GM12878 (cell line): Measurements from ENCODE around the gene PKMYT1. TPM values are rescaled to one million over a fixed set of nuclear protein-coding genes. Genes with fewer than 3 reads are reported as not detected.

ENCODE experiments used
- ATAC-seq: fragments of 200-7000 bp; cut with Tn5 transposase; 3 replicates; pipeline ENCODE4 v1.9.1; 2020; ENCODE audit warnings: mild to moderate bottlenecking, moderate library complexity
- BruUV-seq: library from RNA; stranded (reverse); fragments of 400-500 nt; replicated peaks from 2 replicates; lab custom pipeline; 2021; lab: Mats Ljungman, UMichigan
- CTCF ChIA-PET: fragments of 300-600 bp; sonication (Branson Sonifier 250); formaldehyde crosslinking; extraction: SDS; loops from one replicate; lab custom pipeline; 2021; ENCODE audit warnings: inconsistent platforms; lab: Yijun Ruan, JAX
- POLR2A ChIA-PET: fragments of 350-600 bp; formaldehyde crosslinking; extraction: SDS; loops from one replicate; lab custom pipeline; 2021; ENCODE audit warnings: inconsistent platforms; lab: Charles Lee
- RAD21 ChIA-PET: fragments of 300-600 bp; sonication (Branson Sonifier 250); formaldehyde crosslinking; loops from one replicate; lab custom pipeline; 2023; ENCODE audit warnings: antibody characterized with exemption; ENCODE audit not compliant: unreplicated experiment; lab: Charles Lee
- SMC1A ChIA-PET: fragments of 300-600 bp; sonication (Branson Sonifier 250); formaldehyde crosslinking; loops from one replicate; lab custom pipeline; 2023; ENCODE audit not compliant: unreplicated experiment, uncharacterized antibody; lab: Charles Lee
- DNase-seq: peaks from one replicate; pipeline ENCODE4 v3.0.0-alpha.2; 2011; ENCODE audit warnings: low read depth, low spot score
- FAIRE-seq: peaks from 3 replicates; lab custom pipeline; 2011; peaks lifted over from hg19 to GRCh38; lab: Jason Lieb, UNC
- H2AFZ ChIP-seq: 2 replicates; pipeline ENCODE4 v1.6.0; 2011; ENCODE audit warnings: low read depth, low read length, control low read depth; ENCODE audit not compliant: control insufficient read depth
- H3K27ac ChIP-seq: 2 replicates; pipeline ENCODE4 v1.5.1; 2011; ENCODE audit warnings: control low read depth; ENCODE audit not compliant: control insufficient read depth, insufficient read depth
- H3K27me3 ChIP-seq, 2 experiments: replicated peaks in 1 of 2; 2 replicates each; pipeline versions ENCODE4 v1.6.0 to v1.6.1; 2011; ENCODE audit warnings: low read length in 1 of 2; ENCODE audit not compliant: control insufficient read depth in 2 of 2, insufficient read depth in 2 of 2
- H3K36me3 ChIP-seq, 2 experiments: 2 replicates each; pipeline ENCODE4 v1.5.1; 2011; ENCODE audit warnings: low read length in 1 of 2; ENCODE audit not compliant: control insufficient read depth in 2 of 2, insufficient read depth in 2 of 2
- H3K4me1 ChIP-seq: 2 replicates; pipeline ENCODE4 v1.6.1; 2011; ENCODE audit warnings: mild to moderate bottlenecking, low read length, moderate library complexity, mixed read lengths; ENCODE audit not compliant: control insufficient read depth, insufficient read depth
- H3K4me2 ChIP-seq: 2 replicates; pipeline ENCODE4 v1.6.0; 2011; ENCODE audit warnings: control low read depth; ENCODE audit not compliant: control insufficient read depth, insufficient read depth
- H3K4me3 ChIP-seq: fragments of 200-600 bp; sonication (generic); 2 replicates; pipeline ENCODE4 v1.5.1; 2016
- H3K79me2 ChIP-seq: 2 replicates; pipeline ENCODE4 v1.6.0; 2011; ENCODE audit warnings: low read length; ENCODE audit not compliant: control insufficient read depth, insufficient read depth
- H3K9ac ChIP-seq: 2 replicates; pipeline ENCODE4 v1.8.0; 2011; ENCODE audit warnings: low read length, control low read depth, mixed read lengths; ENCODE audit not compliant: control insufficient read depth, insufficient read depth
- H3K9me3 ChIP-seq: replicated peaks from 3 replicates; pipeline ENCODE4 v1.5.1; 2011; ENCODE audit warnings: mild to moderate bottlenecking, low read length; ENCODE audit not compliant: control insufficient read depth, insufficient read depth
- H4K20me1 ChIP-seq: 2 replicates; pipeline ENCODE4 v1.6.0; 2011; ENCODE audit not compliant: control insufficient read depth, insufficient read depth
- CBX3 ChIP-seq: fragments of 200-600 bp; sonication (generic); IDR thresholded peaks from 2 replicates; pipeline ENCODE4 v1.6.1; 2016; ENCODE audit warnings: low read depth, borderline replicate concordance
- RB1 ChIP-seq: fragments of 450-650 bp; formaldehyde crosslinking; IDR thresholded peaks from 2 replicates; pipeline ENCODE4 v1.6.1; 2017; ENCODE audit warnings: mild to moderate bottlenecking, borderline replicate concordance
- SUPT20H ChIP-seq: IDR thresholded peaks from 2 replicates; pipeline ENCODE4 v1.6.1; 2011; ENCODE audit warnings: low read depth, mild to moderate bottlenecking, low read length, moderate library complexity, borderline replicate concordance; ENCODE audit not compliant: control insufficient read depth
- SUZ12 ChIP-seq: fragments of 200-600 bp; sonication (generic); IDR thresholded peaks from one replicate; pipeline ENCODE4 v1.6.1; 2018; ENCODE audit warnings: antibody characterized with exemption, mild to moderate bottlenecking; ENCODE audit not compliant: unreplicated experiment
- ZBTB11 ChIP-seq: fragments of 450-650 bp; formaldehyde crosslinking; IDR thresholded peaks from 2 replicates; pipeline ENCODE4 v1.5.0; 2022; ENCODE audit warnings: mild to moderate bottlenecking, missing genetic modification characterization
- ZNF592 ChIP-seq: fragments of 450-650 bp; IDR thresholded peaks from 2 replicates; pipeline ENCODE4 v1.6.1; 2017; ENCODE audit warnings: mild to moderate bottlenecking, moderate library complexity
- WGBS: methylation state at CpG from one replicate; pipeline ENCODE4 v1.1.6; 2016; ENCODE audit warnings: low lambda C conversion rate; ENCODE audit not compliant: insufficient replicate concordance, insufficient coverage; ENCODE audit errors: missing lambda C conversion rate; 5-methylcytosine and 5-hydroxymethylcytosine counted together
- in situ Hi-C: fragments of 300-500 bp; cut with MboI; formaldehyde crosslinking; loops from 9 replicates; pipeline ENCODE4 v1.14.3; 2018; ENCODE audit warnings: mixed read lengths
- intact Hi-C: fragments of 100-400 bp; cut with micrococcal nuclease; formaldehyde crosslinking; loops from one replicate; pipeline ENCODE4 v1.14.2; 2022; ENCODE audit not compliant: unreplicated experiment
- polyA plus RNA-seq, 11 experiments: library from polyadenylated mRNA; depleted of rRNA in 4 of 11; unstranded in 6 of 11; stranded (reverse) in 5 of 11; fragments of >200 nt; fragmentation: Nextera tagmentation in 4 of 11; fragmentation: Illumina TruSeq in 1 of 11; extraction: Ambion mirVana in 4 of 11; extraction: Trizol in 1 of 11; gene quantifications; 1 replicate in 1 of 11; 2 replicates in 10 of 11; pipeline versions ENCODE4 v1.2.1 to v1.2.3, GENCODE V29; 2011 to 2016; ENCODE audit warnings: inconsistent platforms in 2 of 11, missing spikeins in 2 of 11, low read depth in 1 of 11
- total RNA-seq, 4 experiments: library from RNA; depleted of rRNA in 3 of 4; stranded (reverse); fragments of >200 nt in 3 of 4; fragmentation: Illumina TruSeq in 1 of 4; extraction: Trizol in 1 of 4; gene quantifications; 2 replicates each; pipeline versions ENCODE4 v1.2.1 to v1.2.3, GENCODE V29; 2013 to 2021

The PKMYT1 gene
- total and polyA plus RNA-seq, 10 of the 15 experiments (the other 5 are each of a cell fraction or from before 2014, with no cell fraction given) = 4.6 to 101 (median 29.9) TPM

- in situ Hi-C loops (no loop called here), intact Hi-C loops (no loop called here)
- Histone ChIP-seq H3K9me3 (no peaks in the 10 kb centered on the region), H3K4me1 (peaks cover 7% of the 10 kb centered on the region), H3K9ac (no peak overlapping the region), H4K20me1 (no peaks in the 10 kb centered on the region), H3K79me2 (peaks cover 11% of the 10 kb centered on the region), H3K27ac (no peak overlapping the region), H2AFZ (no peak overlapping the region), H3K36me3 (peaks cover 2 to 13% of the 10 kb centered on the region in 2 experiments; a peak in 3 of 4 replicates), H3K4me2 (no peak overlapping the region), H3K27me3 (no peaks in the 10 kb centered on the region), H3K4me3 (no peak overlapping the region)
- ChIA-PET CTCF (interaction anchor here (1.3 to 1.8 kb wide), 3 partner anchors 50 to 54 kb away, joined by 3 to 7 read pairs (median 6); no protein-coding TSS in a partner anchor), POLR2A (interaction anchor here (1.3 kb wide), 1 partner anchor 12 kb away, joined by 3 read pairs; no protein-coding TSS in a partner anchor), SMC1A (interaction anchor here (1.3 to 1.8 kb wide), 2 partner anchors 12 to 14 kb away, joined by 3 to 4 read pairs; no protein-coding TSS in a partner anchor), RAD21 (interaction anchor here (0.5 to 0.7 kb wide), 2 partner anchors 13 to 54 kb away, joined by 3 read pairs; partner anchors contain the start of gene KREMEN2)
- TF ChIP-seq RB1 (no peak), SUPT20H (no peak), CBX3 (no peak), ZNF592 (no peak), SUZ12 (no peak), ZBTB11 (CRISPR knock-in tag) (no peak)
- DNase-seq = no peak
- 84% methylated on average over 6 of the region's 6 CpGs for WGBS
- no peak for ATAC-seq
- no TSS peak for BruUV-seq
- no peak for FAIRE-seq
These were observed 2.8 kb downstream of the PKMYT1 start for GRCh38 chr16:2977440-2977839.
